ENCODE results near the gene ZNF649. TPM values are rescaled to one million over a fixed set of nuclear protein-coding genes. Genes with fewer than 3 reads are reported as not detected.

ZNF649 gene
- total and polyA plus RNA-seq, 2 of the 13 experiments (the other 11 are each of a cell fraction or from before 2014, with no cell fraction given) = 3.0 to 13.4 TPM

DNA sequence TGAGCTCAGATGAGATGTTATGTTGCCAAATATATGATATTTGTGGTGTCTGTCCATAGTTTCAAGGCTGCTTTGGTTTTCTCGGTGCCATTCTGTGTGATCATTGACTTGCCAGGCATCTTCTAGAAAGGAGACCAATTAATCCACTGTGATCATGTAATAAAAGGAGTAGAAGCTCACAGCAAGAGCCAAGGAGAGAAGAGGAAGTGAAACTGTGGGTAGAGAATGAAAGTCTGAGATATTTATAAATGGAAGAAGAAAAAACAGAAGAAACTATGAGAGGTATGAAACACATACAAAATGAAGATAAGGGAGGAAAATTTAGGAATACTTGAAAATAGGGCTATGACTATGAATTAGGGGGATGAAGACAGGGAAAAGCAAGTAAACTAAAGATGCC, 11.3 kb upstream of the ZNF649 start:
- H3K4me3 ChIP-seq (replicated peaks in 1 of 3; ENCODE audit: insufficient read depth in 1 of 3, low read depth in 2 of 3, low read length in 3 of 3) = no peak overlapping the region
- no peaks in the 10 kb centered on the region for H3K36me3 ChIP-seq (replicated peaks in 1 of 2; ENCODE audit: control insufficient read depth in 1 of 2, insufficient read depth in 2 of 2, low read length in 2 of 2)
- TF ChIP-seq ZNF432 (CRISPR knock-in tag; IDR thresholded peaks at IDR 0.05; ENCODE audit: borderline replicate concordance) = no peak
- no peak for TF ChIP-seq ZNF101 (CRISPR knock-in tag; IDR thresholded peaks at IDR 0.05; ENCODE audit: borderline replicate concordance, low read depth)
- TF ChIP-seq SMAD3 (CRISPR knock-in tag; IDR thresholded peaks at IDR 0.05) = no peak
- no peak for TF ChIP-seq ZNF772 (CRISPR knock-in tag; IDR thresholded peaks at IDR 0.05)
- TF ChIP-seq ZNF614 (CRISPR knock-in tag; IDR thresholded peaks at IDR 0.05; ENCODE audit: borderline replicate concordance) = no peak
- no peak for TF ChIP-seq ZNF343 (CRISPR knock-in tag; IDR thresholded peaks at IDR 0.05)
- no peak for TF ChIP-seq ZNF253 (CRISPR knock-in tag; IDR thresholded peaks at IDR 0.05; ENCODE audit: borderline replicate concordance)
- no peak for TF ChIP-seq TAF15 (IDR thresholded peaks at IDR 0.05; ENCODE audit: low read depth, low read length, poor library complexity, severe bottlenecking)
- no peak for TF ChIP-seq ZNF274 (CRISPR knock-in tag; IDR thresholded peaks at IDR 0.05)
- TF ChIP-seq ATRX (CRISPR knock-in tag; IDR thresholded peaks at IDR 0.05; ENCODE audit: borderline replicate concordance) = no peak
- TF ChIP-seq RELA (CRISPR knock-in tag; IDR thresholded peaks at IDR 0.05) = no peak
- TF ChIP-seq, protein P1, sequence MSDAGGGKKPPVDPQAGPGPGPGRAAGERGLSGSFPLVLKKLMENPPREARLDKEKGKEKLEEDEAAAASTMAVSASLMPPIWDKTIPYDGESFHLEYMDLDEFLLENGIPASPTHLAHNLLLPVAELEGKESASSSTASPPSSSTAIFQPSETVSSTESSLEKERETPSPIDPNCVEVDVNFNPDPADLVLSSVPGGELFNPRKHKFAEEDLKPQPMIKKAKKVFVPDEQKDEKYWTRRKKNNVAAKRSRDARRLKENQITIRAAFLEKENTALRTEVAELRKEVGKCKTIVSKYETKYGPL (CRISPR knock-in tag; IDR thresholded peaks at IDR 0.05) = no peak
- TF ChIP-seq ZNF333 (CRISPR knock-in tag; IDR thresholded peaks at IDR 0.05; ENCODE audit: borderline replicate concordance) = no peak
- TF ChIP-seq, protein P2, sequence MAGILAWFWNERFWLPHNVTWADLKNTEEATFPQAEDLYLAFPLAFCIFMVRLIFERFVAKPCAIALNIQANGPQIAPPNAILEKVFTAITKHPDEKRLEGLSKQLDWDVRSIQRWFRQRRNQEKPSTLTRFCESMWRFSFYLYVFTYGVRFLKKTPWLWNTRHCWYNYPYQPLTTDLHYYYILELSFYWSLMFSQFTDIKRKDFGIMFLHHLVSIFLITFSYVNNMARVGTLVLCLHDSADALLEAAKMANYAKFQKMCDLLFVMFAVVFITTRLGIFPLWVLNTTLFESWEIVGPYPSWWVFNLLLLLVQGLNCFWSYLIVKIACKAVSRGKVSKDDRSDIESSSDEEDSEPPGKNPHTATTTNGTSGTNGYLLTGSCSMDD (CRISPR knock-in tag; IDR thresholded peaks at IDR 0.05) = no peak
- in situ Hi-C loops (cut with HindIII; ENCODE audit: extremely low pct_ligation_motif_present, low pct_unique_long_range_greater_than_20kb) (no loop called here), intact Hi-C loops (cut with micrococcal nuclease; ENCODE audit: unreplicated experiment) (no loop called here)
- H3K9ac ChIP-seq (ENCODE audit: insufficient read depth, low read depth, low read length) = no peak overlapping the region
- H3K27ac ChIP-seq (ENCODE audit: extremely low read length, insufficient read depth, low read length) = no peak overlapping the region
- peaks cover 89% of the 10 kb centered on the region for H3K9me3 ChIP-seq (ENCODE audit: low read length)
- DNase-seq (ENCODE audit: low spot score) (no peak), FAIRE-seq (no peak), ATAC-seq (no peak)
- H3K4me2 ChIP-seq (ENCODE audit: low read depth, low read length) = no peak overlapping the region
- H3K79me2 ChIP-seq (ENCODE audit: insufficient read depth, low read length) = no peaks in the 10 kb centered on the region
- CTCF ChIA-PET (ENCODE audit: low intra/inter-chr PET ratio, low total read pairs) = no interaction called here
- 26% methylated on average over 1 of the region's 1 CpG for WGBS (ENCODE audit: low lambda C conversion rate)
- H4K20me1 ChIP-seq (ENCODE audit: insufficient read depth, low read length) = no peaks in the 10 kb centered on the region
- H2AFZ ChIP-seq (ENCODE audit: low read length) = no peak overlapping the region
- POLR2A ChIA-PET = no interaction called here
- no peaks in the 10 kb centered on the region for H3K27me3 ChIP-seq (ENCODE audit: control insufficient read depth in 1 of 2, insufficient read depth in 2 of 2, low read length in 2 of 2)
- H3K4me1 ChIP-seq (ENCODE audit: insufficient read depth, low read length) = no peaks in the 10 kb centered on the region
- BruUV-seq (replicated peaks) = no TSS peak
